Stimulated activated CD4-positive, alpha-beta T cell treated with anti-CD3 and anti-CD28 coated beads, Interleukin-1b, Interleukin-23, amount 100 ng/mL, for 24 hours (primary cell): ENCODE results near the gene DNER.
A peak's percentile ranks its signal among the peaks of the same experiment; 100 is the strongest.
"Not testable (repeated sequence)": the region's sequence is repeated elsewhere in the genome, so short reads cannot be mapped to it uniquely, and the experiment has no call there.

Experiments used
- DNase-seq, 4 experiments: peaks; one replicate each; pipeline ENCODE4 v3.0.0-alpha.2; 2020; ENCODE audit warnings: low read depth in 4 of 4, low spot score in 1 of 4

DNER gene

DNA sequence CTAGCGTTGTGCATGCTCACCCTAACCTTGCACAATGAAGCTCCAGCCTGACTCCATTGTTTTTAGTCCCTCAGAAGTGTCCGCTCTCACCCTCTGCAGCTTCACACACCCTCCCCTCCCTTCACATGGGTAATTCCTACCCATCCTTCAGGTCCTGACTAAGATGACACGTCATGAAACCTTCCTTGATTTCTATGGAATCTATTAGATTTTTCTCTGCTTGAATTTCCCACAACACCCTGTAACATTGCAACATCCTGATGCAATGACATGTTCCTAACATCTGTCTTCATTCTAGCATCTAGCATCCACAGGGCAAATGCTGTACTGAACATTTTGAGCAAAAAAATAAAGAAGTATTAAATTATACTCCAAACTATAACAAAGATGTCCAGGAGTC is 366.2 kb downstream of the DNER start:
- DNase-seq = no peak

DNA sequence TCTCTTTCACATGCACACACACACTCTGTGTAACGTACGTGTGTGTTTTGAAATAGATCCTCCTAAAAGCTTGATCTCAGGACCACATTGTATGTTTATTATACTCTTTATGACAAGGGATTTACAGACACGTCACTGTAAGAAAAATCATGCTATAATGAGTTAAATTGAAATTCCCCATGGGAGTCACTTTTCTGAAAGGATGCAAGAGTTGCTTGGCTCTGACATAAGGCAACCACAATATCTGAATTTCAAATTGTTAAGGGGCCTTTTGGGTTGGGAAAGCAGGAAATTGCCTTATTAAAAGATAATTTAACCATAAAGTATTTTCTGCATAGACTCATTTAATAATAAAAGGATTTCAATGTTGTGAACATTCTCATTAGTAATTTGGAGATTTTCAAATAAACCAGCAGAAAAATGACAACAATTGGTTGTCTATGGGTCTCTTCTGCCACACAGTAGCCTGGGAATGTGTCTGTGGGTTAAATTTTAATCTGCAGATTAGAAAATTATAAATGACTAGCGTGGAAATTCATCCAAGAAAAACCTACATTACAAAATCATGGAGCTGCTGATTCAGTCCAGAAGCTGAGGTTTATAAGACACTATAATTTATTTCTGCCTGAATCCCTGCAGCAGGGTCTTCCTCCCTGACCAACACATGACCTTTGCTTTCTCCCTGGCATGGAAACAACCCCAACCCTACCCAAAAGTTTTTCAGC is 367.4 kb downstream of the DNER start:
- no peak for DNase-seq

DNA sequence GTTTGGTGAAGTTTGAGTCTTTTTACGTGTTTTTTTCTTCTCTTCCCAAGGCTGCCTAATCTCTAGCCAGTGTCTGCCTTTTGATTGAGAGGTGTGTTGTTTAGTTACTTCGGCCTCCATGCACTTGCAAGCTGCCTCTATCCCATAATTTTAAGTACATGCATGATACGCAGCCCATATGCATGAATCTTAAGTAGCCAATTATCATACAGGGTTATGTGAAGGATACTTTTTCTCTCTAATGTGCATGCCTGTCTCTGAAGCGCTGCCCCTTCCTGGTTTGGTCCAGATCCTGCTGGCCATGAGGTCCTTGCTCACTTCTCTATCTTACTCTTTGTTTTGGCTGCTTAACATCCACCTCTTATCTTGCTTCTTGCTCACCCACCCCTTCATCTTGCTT is 369.4 kb downstream of the DNER start:
- no peak for DNase-seq

DNA sequence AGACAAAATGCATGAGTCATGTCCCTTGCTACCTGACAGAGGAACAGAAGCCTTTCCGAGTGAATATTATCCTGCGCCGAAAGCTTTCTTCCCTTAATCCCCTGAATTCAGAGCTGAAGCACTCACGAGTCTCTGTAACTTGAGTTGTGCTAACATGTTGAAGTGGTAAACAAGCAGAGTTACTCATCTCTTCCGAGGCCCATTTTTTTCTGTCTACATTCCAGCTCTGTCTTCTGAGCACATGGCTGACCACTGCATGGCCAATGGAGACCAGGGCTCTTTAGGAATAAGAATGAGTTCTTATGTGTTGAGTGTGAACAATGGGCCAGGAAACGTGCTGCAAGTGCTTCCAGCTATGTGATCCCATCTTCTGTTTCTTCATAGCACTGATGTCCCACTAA is 370.2 kb downstream of the DNER start:
- no peak for DNase-seq

DNA sequence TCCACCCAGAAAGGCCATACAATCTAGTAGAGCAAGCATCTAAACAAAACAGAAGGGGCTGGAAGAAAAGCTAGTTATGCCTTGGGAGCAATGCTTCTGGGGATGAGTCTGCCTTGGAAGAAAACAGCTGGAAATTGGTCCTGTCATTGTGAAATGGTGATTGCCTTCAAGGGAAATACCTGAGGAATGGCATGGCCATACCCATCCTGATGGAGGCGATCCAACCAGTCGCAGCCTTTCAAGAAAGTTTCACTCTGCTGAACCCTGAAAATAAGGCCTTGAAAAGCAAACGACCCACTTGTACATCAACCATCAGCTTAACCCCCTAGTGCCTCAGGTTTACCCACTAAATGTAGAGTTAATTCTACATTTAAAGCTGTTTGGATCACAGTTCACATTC is 370.7 kb downstream of the DNER start:
- DNase-seq = no peak

DNA sequence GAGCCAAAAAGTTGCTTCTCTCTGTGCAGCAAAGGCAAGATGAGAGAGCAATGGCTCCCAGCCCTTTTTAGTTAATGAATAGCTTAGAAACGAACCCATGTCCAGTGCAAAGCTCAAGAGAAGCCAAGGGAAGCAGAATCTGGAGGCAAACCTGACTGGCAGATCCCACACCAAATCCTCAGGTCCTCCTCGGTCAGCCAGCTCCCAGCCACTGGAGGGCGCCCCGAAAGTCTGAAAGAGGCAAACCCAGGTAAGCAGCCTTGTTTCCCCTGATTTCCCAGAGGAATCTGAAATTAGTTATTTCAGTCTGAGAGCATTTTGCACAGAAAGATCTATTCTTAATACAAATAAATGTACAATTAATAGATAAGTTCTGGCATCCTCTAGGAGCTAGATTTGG is 372.0 kb downstream of the DNER start:
- peak in 1 of 4 experiments; percentile 3 for DNase-seq

DNA sequence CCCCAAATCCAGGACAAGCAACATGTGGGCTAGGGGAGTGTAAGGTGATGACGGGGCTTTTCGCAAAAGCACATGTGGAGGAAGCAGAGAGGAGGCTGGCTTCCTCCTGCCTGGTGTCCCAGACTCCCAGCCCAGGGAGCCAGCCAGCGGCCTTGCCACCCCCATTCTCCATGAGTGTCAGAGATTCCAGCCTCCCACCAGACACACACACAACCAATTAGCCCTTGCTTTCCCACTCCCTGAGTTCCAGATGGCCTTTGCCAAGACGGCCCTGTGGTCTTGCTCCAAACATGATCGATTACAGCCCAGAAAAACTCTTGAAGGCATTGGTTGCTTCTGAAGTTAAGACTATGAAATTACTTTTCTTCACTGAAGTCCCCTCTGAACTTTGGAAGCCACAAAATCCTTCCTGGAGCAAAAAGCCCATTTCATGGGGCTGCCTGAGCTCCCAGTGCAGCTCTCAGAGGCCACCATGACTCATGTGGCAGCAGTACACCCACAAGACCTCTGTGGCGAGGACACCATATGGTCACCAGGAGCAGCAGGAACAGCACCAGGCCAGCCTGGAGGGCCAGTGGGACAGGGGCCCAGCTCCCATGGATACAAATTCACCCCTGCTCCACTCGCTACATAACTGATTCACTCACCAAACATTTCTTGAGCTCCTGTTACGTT is 374.1 kb downstream of the DNER start:
- no peak for DNase-seq

DNA sequence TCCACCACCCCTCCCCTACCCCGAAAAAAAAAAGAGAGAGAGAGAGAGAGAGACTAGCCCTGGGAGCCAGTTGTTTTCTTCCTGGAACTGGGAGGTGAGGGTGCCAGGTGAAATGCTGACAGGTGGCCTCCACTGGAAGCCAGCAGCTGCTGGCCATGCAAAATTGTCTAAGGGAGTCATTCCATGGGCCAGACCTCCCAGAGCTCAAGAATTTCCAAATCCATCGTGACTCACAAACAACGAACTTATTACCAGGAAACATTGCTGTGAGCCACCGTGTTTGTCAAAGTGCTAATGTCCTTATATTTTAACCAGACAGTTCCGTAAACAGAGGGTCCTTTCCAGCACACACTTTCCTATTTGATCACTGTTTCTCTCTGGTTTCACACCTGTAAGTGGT is 374.7 kb downstream of the DNER start:
- DNase-seq = no peak

DNA sequence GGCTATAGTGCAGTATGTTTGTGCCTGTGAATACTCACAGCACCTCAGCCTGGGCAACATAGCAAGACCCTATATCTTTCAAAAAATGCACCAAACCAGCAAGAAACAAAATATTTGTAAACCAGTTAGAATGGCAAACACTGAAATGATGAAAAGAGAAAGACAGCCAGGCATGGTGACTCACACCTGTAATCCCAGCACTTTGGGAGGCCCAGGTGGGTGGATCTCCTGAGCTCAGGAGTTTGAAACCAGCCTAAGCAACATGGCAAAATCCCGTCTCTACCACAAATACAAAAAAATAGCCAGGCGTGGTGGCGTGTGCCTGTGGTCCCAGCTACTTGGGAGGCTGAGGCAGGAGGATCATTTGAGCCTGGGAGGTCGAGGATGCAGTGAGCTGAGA is 375.2 kb downstream of the DNER start:
- DNase-seq = not testable (repeated sequence)

DNA sequence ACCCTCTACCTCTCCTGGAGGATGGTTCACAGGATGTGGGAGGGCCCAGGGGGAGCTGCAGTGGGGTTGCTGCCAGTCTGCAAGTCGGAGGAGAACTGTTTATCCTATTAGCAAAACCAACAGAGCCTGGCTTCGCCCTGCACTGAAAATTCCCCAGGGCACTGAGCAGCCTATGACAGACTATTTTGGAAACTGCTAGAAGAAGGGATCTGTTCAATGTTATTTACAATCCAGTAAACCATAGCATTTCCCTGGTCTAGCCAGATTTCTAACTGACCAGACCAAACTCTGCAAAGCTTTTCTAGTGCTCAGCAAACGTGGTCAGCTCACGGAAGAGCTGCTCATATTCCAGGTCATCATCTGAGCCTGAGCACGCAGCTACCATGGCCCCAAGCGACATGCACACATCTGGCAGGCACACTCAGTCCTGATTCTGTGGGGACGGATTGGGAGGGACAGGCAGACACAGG is 378.4 kb downstream of the DNER start:
- no peak for DNase-seq

DNA sequence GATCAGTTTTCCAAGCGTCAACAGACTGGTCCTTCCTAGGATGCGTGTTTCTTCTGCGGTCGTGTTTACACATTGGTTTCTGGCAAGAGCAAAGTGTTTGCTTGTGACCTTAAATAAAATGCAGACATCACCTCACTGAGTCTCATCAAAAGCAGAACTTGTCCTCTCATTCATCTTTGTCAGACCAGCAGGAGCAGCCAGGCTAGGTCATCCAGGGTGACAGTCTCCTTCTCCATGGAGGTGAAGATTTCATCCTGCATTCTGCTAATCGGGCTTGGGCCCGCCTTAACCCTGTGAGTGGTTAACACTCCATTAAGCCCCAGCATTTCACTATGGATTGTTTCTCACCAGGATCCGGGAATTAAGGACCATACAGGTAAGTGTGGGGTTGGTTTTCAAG is 379.0 kb downstream of the DNER start:
- DNase-seq = no peak

DNA sequence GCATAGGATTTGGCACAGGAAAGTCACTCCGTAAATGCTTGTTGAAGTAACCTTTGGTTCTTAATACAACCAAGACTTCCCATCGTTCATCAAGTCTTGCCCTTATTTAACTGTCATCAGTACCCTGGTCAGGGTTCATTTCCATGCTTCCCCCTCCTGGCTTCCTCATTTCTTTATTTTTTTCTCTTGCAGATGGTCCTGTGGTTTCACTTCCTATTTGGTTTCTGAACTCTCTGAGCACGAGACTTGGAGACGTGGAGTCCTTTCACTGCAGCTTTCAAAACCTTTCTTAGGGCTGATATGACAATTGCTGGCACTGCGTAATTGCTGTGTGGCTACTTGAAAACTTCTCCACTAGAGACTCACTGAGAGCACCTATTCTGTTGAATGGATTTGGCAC is 383.4 kb downstream of the DNER start:
- no peak for DNase-seq

DNA sequence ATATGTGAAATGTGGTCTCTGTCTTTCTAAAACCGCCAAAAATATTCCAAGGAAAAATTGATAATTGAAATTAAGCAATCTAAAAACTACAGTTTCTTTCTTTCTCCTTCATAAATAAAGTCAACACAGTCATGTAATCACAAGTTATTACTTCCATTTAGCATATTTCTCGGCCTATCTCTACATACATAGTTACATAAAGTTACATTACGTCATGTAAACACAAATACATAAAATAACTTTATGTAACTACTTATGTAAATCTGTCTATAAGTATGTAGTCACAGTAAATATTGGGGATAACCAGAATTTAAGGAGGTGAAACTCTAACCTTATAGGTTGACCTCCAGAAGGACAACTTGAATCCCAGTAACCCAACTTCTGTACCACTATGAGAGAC is 394.8 kb downstream of the DNER start:
- DNase-seq = no peak

DNA sequence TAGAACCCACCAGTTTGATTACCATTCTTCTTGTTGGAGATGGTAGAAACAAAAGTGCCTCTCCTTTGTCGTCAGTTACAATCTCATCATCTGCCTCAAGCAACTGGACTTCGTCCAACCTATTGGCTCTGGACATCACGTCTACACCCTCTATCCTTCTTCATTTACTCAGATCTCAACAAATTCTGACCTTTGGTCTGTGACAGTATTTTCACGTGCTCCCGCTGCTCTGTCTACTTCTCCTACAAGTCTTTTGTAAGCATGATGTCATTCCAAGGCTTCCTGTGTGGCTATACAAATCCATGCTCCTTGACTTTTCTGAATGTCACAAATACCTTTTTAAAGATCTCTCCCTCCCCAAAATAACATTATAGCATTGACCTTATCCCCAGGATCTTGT is 400.2 kb downstream of the DNER start:
- no peak for DNase-seq

DNA sequence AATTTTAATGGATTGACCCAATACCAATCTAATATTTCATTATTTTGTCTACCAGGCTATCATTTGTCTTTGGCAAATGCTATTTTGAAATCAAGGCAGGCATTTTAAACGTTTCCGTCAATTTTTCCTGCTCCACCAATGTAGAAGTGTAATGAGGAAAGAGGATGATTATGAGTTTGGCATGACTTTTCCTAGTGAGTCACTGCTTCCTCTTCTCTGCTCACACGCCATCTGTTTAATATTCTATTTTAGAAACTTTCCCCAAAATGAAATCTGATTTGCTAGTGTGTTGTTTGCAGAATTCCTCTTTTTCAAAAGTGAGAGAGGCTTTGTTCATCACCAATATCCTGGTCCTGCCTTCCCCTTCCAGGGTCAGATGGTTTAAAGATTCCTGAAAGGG is 400.8 kb downstream of the DNER start:
- no peak for DNase-seq
